Neutrophil (primary cell): ENCODE measurements around the gene HPSE2.

ENCODE experiments used
- H3K27ac ChIP-seq: fragments of 200-600 bp; sonication (generic); 2 replicates; pipeline ENCODE4 v1.5.1; 2016; ENCODE audit warnings: mild to moderate bottlenecking, moderate library complexity
- H3K27me3 ChIP-seq: fragments of 200-600 bp; sonication (generic); 2 replicates; pipeline ENCODE4 v1.6.0; 2016; ENCODE audit warnings: mild to moderate bottlenecking
- H3K36me3 ChIP-seq: fragments of 200-600 bp; sonication (generic); 2 replicates; pipeline ENCODE4 v1.5.1; 2017
- H3K4me1 ChIP-seq, 2 experiments: fragments of 200-600 bp in 1 of 2; sonication (generic) in 1 of 2; 1 replicate in 1 of 2; 2 replicates in 1 of 2; pipeline versions ENCODE4 v1.5.1 to v1.6.1; 2013 to 2016; ENCODE audit warnings: low read depth in 1 of 2, low read length in 1 of 2, mild to moderate bottlenecking in 1 of 2, moderate library complexity in 1 of 2; ENCODE audit not compliant: control insufficient read depth in 1 of 2, insufficient read depth in 1 of 2
- H3K4me3 ChIP-seq, 2 experiments: fragments of 200-600 bp in 1 of 2; sonication (generic) in 1 of 2; 1 replicate in 1 of 2; 2 replicates in 1 of 2; pipeline ENCODE4 v1.5.1; 2013 to 2016; ENCODE audit warnings: low read depth in 1 of 2, low read length in 1 of 2, mild to moderate bottlenecking in 1 of 2, moderate library complexity in 1 of 2
- H3K9me3 ChIP-seq: fragments of 200-600 bp; sonication (generic); 2 replicates; pipeline ENCODE4 v1.5.1; 2016
- TF ChIP-seq, protein P1 (sequence below): fragments of 200-600 bp; sonication (generic); IDR thresholded peaks from 2 replicates; pipeline ENCODE4 v1.5.1; 2016; ENCODE audit warnings: antibody characterized with exemption

HPSE2 gene

DNA sequence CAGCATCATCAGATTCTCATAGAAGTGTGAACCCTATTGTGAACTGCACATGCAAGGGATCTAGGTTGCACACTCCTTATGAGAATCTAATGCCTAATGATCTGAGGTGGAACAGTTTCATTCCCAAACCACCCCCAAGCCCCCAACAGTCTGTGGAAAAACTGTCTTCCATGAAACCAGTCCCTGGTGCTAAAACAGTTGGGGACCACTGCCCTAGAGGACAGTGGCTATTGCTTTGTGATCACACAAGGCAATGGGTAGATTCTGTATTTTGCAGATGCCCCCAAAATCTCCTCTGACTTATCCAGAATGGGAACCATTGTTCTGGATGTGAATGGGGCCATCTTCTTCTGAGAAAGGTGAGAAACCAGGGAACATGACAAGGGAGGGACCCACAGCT, 757.8 kb downstream of the HPSE2 start:
- TF ChIP-seq, protein P1, sequence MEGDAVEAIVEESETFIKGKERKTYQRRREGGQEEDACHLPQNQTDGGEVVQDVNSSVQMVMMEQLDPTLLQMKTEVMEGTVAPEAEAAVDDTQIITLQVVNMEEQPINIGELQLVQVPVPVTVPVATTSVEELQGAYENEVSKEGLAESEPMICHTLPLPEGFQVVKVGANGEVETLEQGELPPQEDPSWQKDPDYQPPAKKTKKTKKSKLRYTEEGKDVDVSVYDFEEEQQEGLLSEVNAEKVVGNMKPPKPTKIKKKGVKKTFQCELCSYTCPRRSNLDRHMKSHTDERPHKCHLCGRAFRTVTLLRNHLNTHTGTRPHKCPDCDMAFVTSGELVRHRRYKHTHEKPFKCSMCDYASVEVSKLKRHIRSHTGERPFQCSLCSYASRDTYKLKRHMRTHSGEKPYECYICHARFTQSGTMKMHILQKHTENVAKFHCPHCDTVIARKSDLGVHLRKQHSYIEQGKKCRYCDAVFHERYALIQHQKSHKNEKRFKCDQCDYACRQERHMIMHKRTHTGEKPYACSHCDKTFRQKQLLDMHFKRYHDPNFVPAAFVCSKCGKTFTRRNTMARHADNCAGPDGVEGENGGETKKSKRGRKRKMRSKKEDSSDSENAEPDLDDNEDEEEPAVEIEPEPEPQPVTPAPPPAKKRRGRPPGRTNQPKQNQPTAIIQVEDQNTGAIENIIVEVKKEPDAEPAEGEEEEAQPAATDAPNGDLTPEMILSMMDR: no peak
- no peak overlapping the region for H3K27ac ChIP-seq
- H3K9me3 ChIP-seq: no peaks in the 10 kb centered on the region
- H3K36me3 ChIP-seq: no peaks in the 10 kb centered on the region
- H3K4me1 ChIP-seq: no peaks in the 10 kb centered on the region
- peaks cover 27% of the 10 kb centered on the region for H3K27me3 ChIP-seq
- H3K4me3 ChIP-seq: no peak overlapping the region

DNA sequence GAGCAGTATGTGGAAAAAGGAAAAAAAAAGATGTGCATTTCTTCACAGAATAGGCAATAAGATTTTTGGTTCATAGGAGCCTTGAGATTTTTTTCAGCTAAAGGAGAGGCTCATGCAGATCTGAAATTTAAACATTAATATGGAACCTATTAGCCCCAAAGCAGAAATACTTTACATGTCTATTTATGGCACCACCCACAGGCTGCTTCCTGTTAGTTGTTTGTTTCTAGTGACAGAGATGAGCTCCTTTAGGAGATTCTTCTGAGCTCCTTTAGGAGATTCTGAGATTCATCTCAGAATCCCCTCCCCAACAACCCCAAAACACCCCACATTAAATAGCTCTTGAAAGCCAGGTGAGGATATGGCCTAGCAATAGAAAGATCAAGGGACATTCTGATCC, 761.0 kb downstream of the HPSE2 start:
- no peak overlapping the region for H3K27ac ChIP-seq
- no peaks in the 10 kb centered on the region for H3K9me3 ChIP-seq
- H3K36me3 ChIP-seq: no peaks in the 10 kb centered on the region
- no peak overlapping the region for H3K4me3 ChIP-seq
- TF ChIP-seq, protein P1: no peak
- peaks cover 57% of the 10 kb centered on the region for H3K27me3 ChIP-seq
- no peaks in the 10 kb centered on the region for H3K4me1 ChIP-seq

DNA sequence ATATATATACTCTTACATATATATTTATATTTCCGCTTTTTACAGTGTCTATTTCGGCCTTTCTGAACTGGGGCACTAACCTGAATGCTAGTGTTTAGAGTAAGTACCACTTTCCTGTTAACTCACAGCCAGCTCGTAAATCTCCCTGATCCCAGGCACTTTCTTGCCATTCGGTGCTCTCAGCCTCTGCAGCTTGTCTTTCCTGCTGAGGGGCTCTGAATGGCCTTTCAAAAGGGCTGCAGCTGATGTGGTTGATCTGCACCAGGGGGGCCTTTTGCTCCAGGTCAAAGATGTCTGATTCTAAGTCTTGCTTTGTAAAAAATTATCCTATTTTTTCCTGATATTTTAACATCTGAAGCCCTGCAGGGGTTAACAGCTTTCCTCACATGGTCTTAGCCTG, 763.5 kb downstream of the HPSE2 start:
- Histone ChIP-seq H3K27ac (no peak overlapping the region), H3K4me3 (no peak overlapping the region), H3K4me1 (peaks cover 5 to 7% of the 10 kb centered on the region in 2 experiments), H3K27me3 (peaks cover 68% of the 10 kb centered on the region), H3K36me3 (no peaks in the 10 kb centered on the region), H3K9me3 (no peaks in the 10 kb centered on the region)
- TF ChIP-seq, protein P1: no peak

DNA sequence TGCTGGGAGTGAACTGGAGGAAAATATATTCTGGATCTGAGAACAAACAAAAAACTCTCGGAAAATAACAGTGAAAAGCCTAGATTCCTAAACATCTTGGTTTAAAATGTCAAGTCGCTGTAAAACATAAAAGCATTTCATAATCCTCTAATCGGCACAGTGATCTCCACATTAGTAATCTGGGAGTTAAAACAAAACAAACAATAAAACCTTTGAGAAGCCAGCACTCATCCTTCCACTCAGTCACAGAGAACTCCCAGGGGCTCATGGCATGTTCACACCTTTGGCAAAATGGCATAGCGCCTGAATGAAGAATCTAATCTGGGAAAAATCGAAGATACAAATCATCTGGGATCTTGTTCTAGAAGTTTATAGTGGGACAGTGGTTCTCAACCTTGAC, 764.8 kb downstream of the HPSE2 start:
- H3K4me1 ChIP-seq: peaks cover 5 to 7% of the 10 kb centered on the region in 2 experiments
- H3K9me3 ChIP-seq: no peaks in the 10 kb centered on the region
- H3K4me3 ChIP-seq: no peak overlapping the region
- no peak overlapping the region for H3K27ac ChIP-seq
- TF ChIP-seq, protein P1: no peak
- no peaks in the 10 kb centered on the region for H3K36me3 ChIP-seq
- peaks cover 68% of the 10 kb centered on the region for H3K27me3 ChIP-seq

DNA sequence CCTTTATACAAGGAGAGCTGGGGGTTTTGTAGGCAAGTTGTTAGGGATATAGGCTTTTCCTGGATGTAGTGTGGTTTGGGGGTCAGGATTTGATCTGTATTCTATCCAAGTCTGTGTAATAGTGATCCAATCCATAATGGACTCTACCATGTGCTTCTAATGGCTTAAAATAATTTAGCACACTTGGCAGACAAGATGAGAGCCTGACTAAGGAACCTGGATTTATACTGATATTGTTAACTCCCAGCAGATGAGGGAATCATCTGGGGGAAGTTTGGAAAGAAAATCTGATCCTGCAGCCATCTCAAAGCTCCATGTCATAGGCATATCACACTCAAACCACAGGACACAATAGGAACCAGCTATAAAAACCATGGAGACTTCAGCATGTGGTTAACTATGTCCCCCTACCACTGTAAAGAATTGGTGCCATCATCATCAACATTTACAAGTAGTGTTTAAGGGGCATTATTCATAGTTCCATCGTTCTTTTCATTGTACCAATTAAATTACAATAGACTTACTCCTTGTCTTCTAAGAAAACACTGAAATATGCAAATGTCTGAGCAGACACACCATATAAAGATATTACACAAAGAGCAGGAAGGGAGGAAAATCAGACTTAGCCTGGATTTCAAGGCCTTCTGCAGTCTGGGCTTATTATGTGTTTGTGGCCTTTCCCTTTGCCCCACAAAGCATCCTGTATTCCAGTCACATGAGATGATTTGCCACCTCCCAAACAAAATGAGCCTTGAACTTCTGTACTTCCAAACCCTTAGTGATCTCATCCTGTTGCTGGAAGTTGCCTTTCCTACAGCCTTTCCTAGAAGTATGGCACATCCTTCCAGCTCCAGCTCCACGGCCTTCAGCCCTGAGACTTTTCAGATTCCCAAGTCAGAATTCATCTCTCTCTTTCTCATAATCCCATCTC, 766.4 kb downstream of the HPSE2 start:
- TF ChIP-seq, protein P1: no peak
- no peak overlapping the region for H3K27ac ChIP-seq
- H3K9me3 ChIP-seq: no peaks in the 10 kb centered on the region
- peaks cover 76% of the 10 kb centered on the region for H3K27me3 ChIP-seq
- H3K36me3 ChIP-seq: no peaks in the 10 kb centered on the region
- H3K4me3 ChIP-seq: no peak overlapping the region
- peaks cover 5 to 7% of the 10 kb centered on the region in 2 experiments for H3K4me1 ChIP-seq
